GM20431 (cell line): ENCODE results near the gene ZIC4.

ENCODE experiments used
- in situ Hi-C: fragments of 300-500 bp; cut with MseI, MboI; formaldehyde crosslinking; loops from one replicate; pipeline ENCODE4 v1.15.0; 2020; ENCODE audit warnings: low sequenced_read_pairs; ENCODE audit not compliant: unreplicated experiment

Gene ZIC4

GRCh38 chr3:147406028-147406931 is at the start of gene ZIC4:
ZIC4 (minus strand) TSS chr3:147406543; CDS start chr3:147402797, 3,746 bp downstream.
- in situ Hi-C loops = no loop called here

DNA sequence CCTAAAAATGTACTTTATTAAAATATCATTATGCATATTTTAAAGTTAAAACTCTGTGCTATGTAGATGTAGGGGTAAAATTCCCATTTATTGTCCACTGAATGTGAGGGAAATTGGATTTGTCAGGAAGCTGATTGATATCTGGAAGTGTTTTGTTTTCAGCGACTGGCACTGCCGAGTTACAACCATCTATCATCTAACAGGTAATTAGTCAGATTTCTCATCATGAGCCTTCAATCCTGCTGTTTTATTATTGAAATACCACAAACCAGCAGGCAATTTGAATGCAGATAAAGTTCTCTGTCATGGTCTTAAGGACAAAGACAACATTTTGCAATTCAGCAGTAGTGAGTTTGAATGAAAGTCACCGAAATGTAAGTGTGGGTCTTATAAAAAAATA is 43.3 kb upstream of the ZIC4 start:
- in situ Hi-C loops = no loop called here

GRCh38 chr3:147447224-147447623 is 40.9 kb upstream of the ZIC4 start:
- in situ Hi-C loops = no loop called here

DNA sequence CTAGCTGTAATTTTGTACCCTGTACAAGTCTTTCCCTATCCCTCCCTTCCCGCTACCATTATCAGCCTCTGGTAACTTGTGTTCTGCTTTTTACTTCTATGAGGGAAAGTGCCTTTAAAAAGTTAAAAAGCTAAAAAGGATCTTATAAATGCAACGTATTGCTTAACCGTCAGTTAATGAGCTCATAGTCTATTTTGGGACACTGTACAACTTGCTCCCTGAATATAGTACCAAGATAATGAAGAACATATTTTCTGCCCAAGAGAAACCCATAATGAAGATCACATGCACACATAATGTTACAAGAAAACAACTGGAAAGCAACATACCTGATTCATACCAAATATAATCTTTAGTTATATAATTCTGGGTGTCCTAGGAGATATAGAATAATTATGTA is 25.4 kb upstream of the ZIC4 start:
- in situ Hi-C loops = no loop called here

DNA sequence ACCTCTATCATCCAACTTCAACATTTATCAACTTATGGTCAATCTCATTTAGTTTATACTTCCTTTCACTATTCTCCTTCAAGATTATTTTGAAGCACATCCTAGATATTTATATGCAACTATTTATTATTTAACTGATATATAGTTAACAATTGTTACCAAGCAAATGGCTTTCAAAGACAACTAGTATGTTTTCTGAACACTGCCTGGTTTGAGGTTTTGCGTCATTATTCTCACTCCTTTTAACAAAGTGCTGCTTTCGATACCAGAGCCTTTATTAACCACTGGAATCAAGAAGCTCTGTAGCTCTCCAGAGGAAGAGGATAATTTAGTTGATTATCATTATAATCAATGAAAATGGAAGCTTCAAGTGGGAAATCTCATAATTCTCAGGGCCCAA is 22.4 kb upstream of the ZIC4 start:
- in situ Hi-C loops = no loop called here

DNA sequence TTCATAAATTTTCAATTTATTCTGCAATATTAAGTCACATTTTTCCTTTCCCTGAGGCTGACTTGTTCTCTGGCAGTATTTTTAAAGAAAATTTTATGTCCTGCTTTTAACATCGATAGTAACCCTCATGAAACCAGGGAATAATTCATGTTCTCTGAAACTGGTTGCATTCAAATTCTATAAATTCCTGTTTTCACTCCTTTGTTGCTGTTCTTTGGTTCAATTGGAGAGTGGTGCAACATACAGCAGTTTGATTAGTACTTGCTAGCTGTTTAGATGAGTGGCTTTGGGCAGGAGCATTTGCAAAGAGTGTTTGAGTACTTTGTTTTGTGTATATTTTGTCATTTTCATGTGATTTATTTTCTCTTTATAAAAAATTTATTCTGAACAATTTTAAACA is 22.0 kb upstream of the ZIC4 start:
- in situ Hi-C loops = no loop called here

- in situ Hi-C loops = no loop called here
These were observed 21.4 kb upstream of the ZIC4 start for GRCh38 chr3:147427746-147428145.

- in situ Hi-C loops = no loop called here
These were observed 20.6 kb upstream of the ZIC4 start for GRCh38 chr3:147426931-147427330.

GRCh38 chr3:147425388-147425850 is 19.1 kb upstream of the ZIC4 start:
- in situ Hi-C loops = no loop called here

DNA sequence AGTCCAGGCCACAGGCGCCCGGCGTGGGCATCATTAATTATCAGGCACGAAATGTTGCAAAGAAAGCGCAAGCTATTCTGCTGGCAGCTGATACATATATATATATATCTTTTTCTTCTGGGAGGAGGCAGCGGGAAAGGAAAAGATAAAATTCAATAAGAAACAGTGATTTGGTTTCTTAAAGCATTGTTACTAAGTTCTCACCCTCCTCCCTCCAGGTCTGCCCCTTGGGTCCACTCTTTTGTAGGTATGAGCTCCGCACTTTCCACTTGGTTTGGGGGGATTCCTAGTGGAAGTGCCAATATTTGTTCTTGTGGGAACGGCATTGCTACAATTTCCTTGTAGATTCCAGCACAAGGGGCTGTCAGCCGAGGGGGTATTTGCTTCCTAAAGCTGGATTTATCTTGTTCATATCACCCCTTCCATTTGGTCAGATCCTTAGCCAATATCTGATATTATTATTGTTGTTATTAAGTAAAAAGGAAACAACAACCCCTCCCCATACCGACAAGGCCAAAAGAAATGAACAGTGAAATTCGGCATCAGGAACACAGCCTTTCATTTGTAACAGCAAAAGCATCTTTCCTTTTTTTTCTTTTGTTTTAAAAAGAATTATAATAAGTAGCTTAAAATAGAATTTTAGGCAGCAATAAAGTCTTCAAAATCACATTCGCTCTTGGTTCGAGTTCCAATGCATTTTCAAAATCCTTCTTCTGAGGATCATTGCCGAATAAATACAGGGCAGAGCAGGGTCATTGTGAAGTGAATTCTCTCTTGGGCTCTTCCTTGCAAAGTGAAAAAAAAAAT is 18.4 kb upstream of the ZIC4 start:
- in situ Hi-C loops = no loop called here

GRCh38 chr3:147423798-147424580 is 17.6 kb upstream of the ZIC4 start:
- in situ Hi-C loops = no loop called here

GRCh38 chr3:147423537-147423797 is 17.1 kb upstream of the ZIC4 start:
- in situ Hi-C loops = no loop called here

GRCh38 chr3:147422601-147423536 is 16.5 kb upstream of the ZIC4 start:
- in situ Hi-C loops = no loop called here

DNA sequence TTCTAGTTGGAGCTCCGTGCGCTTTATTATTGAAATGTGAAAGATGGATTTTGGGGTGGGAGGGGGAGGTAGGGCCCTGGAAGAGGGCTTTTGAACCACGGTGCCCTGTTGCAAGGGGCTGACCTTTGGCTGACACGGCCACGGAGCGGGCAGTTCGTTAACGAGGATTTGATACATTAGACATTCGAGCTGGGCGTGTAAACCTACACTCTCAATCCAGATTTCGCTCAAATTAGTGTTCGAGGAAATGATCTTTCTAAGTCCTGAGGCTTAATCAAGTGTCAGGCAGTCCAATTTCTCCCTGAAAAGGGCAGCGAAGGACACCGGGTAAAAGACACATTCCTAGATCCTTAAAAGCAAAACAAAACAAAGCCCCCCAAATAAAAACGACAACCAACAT is 15.9 kb upstream of the ZIC4 start:
- in situ Hi-C loops = no loop called here

GRCh38 chr3:147421184-147421912 is 15.0 kb upstream of the ZIC4 start:
- in situ Hi-C loops = no loop called here

- in situ Hi-C loops = no loop called here
These were observed 14.2 kb upstream of the ZIC4 start for GRCh38 chr3:147420353-147421183.

DNA sequence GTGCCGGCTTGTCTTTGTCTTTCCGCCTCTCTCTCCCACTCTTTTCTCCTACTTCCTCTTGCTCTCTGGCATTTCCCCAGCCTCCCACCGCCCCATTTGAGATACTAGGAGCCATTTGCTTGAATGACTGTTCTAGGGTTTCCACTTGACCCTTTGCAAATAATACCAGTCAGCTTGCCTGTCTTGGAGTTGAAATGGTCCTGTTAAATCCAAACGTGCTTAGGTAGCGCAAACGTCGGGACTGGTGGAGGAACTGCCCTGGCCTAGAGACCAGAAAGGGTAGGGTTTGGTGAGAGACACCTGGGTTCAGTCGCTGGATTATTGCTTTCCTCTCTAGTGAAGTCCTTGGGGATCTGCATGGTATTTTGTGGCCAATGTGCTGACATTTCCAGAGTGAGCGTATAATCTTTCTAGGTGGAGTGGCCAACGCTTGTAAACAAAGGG is 13.5 kb upstream of the ZIC4 start:
- in situ Hi-C loops = no loop called here
